ENCODE measurements around the gene MRPS34. TPM values are rescaled to one million over a fixed set of nuclear protein-coding genes. Genes with fewer than 3 reads are reported as not detected.

Gene MRPS34
- total and polyA plus RNA-seq, 4 donors: 42.4 to 100 (median 58.7) TPM

- H3K36me3 ChIP-seq (ENCODE audit: control insufficient read depth in 4 of 4, insufficient read depth in 3 of 4, low read depth in 1 of 4, low read length in 3 of 4): peaks cover 0 to 34% (median 5%) of the 10 kb centered on the region in 4 donors
These were observed 17.8 kb upstream of the MRPS34 start for GRCh38 chr16:1790611-1791255.

More at GRCh38 chr16:1790611-1791255, 17.8 kb upstream of the MRPS34 start:
- H3K27ac ChIP-seq (ENCODE audit: low read depth in 1 of 2, low read length in 2 of 2): no peak overlapping the region
- H3K4me3 ChIP-seq (ENCODE audit: low read depth in 1 of 3, low read length in 3 of 3): no peak overlapping the region
- TF ChIP-seq TAF1 (conservative IDR thresholded peaks at IDR 0.05): no peak
- TF ChIP-seq JUND (IDR thresholded peaks at IDR 0.05): no peak
- TF ChIP-seq NR2F2 (IDR thresholded peaks at IDR 0.05): no peak
- TF ChIP-seq, protein P1, sequence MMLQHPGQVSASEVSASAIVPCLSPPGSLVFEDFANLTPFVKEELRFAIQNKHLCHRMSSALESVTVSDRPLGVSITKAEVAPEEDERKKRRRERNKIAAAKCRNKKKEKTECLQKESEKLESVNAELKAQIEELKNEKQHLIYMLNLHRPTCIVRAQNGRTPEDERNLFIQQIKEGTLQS (IDR thresholded peaks at IDR 0.05): no peak
- TF ChIP-seq FOXA2 (IDR thresholded peaks at IDR 0.05): no peak
- no peak for TF ChIP-seq REST (IDR thresholded peaks at IDR 0.05)
- TF ChIP-seq CTCF (IDR thresholded peaks at IDR 0.05; ENCODE audit: low read depth, low read length, missing input control): no peak
- TF ChIP-seq HNF4G (IDR thresholded peaks at IDR 0.05): no peak
- no peak for TF ChIP-seq EGR1 (IDR thresholded peaks at IDR 0.05; ENCODE audit: low read depth in 2 of 2)
- TF ChIP-seq RAD21 (IDR thresholded peaks at IDR 0.05): no peak
- TF ChIP-seq GABPA (IDR thresholded peaks at IDR 0.05 in 1 of 2, conservative IDR thresholded peaks at IDR 0.05 in 1 of 2): no peak
- no peak for TF ChIP-seq ZBTB33 (IDR thresholded peaks at IDR 0.05)
- TF ChIP-seq FOXA1 (IDR thresholded peaks at IDR 0.05): no peak
- no peak for TF ChIP-seq RXRA (IDR thresholded peaks at IDR 0.05)
- TF ChIP-seq SP1 (IDR thresholded peaks at IDR 0.05): no peak
- TF ChIP-seq MAX (IDR thresholded peaks at IDR 0.05): no peak
- TF ChIP-seq HNF4A (conservative IDR thresholded peaks at IDR 0.05): no peak
- TF ChIP-seq YY1 (IDR thresholded peaks at IDR 0.05): no peak
- no peaks in the 10 kb centered on the region for H3K9me3 ChIP-seq (ENCODE audit: control insufficient read depth in 4 of 4, low read length in 3 of 4)
- no peak for DNase-seq (ENCODE audit: low spot score)
- 63% methylated on average over 44 of the region's 44 CpGs for WGBS
- peaks cover 20 to 72% (median 52%) of the 10 kb centered on the region in 4 donors for H3K4me1 ChIP-seq (ENCODE audit: control insufficient read depth in 4 of 4, insufficient read depth in 4 of 4, low read length in 3 of 4)
- H3K9ac ChIP-seq (ENCODE audit: low read depth in 1 of 2, low read length in 2 of 2): no peak overlapping the region
- no peaks in the 10 kb centered on the region for H3K27me3 ChIP-seq (ENCODE audit: control insufficient read depth in 4 of 4, insufficient read depth in 4 of 4, low read length in 3 of 4)

All from liver (tissue), 9 donors.